HepG2 (cell line): ENCODE measurements around the gene MINDY3. TPM values are rescaled to one million over a fixed set of nuclear protein-coding genes. Genes with fewer than 3 reads are reported as not detected.

Experiments
- ATAC-seq: fragments of 200-7000 bp; cut with Tn5 transposase; 3 replicates; pipeline ENCODE4 v1.9.1; 2020; ENCODE audit warnings: mild to moderate bottlenecking, moderate library complexity
- BruUV-seq: library from RNA; stranded (reverse); fragments of 400-500 nt; replicated peaks from 2 replicates; lab custom pipeline; 2021; lab: Mats Ljungman, UMichigan
- CTCF ChIA-PET: fragments of 300-600 bp; formaldehyde crosslinking; extraction: SDS; loops from one replicate; lab custom pipeline; 2021; ENCODE audit warnings: low total read pairs, inconsistent platforms, low intra/inter-chr PET ratio; lab: Yijun Ruan, JAX
- POLR2A ChIA-PET: fragments of 350-600 bp; sonication (Branson Sonifier 250); formaldehyde crosslinking; loops from one replicate; lab custom pipeline; 2020; ENCODE audit warnings: antibody characterized with exemption, inconsistent platforms; lab: Yijun Ruan, JAX
- DNase-seq: peaks from one replicate; pipeline ENCODE4 v3.0.0-alpha.2; 2015; ENCODE audit warnings: low spot score
- FAIRE-seq: peaks from 3 replicates; lab custom pipeline; 2011; peaks lifted over from hg19 to GRCh38; lab: Jason Lieb, UNC
- H2AFZ ChIP-seq: one replicate; pipeline ENCODE4 v1.6.1; 2011; ENCODE audit warnings: low read length, inconsistent platforms
- H3K27ac ChIP-seq: fragments of 300-600 bp; 3 replicates; pipeline ENCODE4 v1.8.0; 2011; ENCODE audit warnings: mixed run types, mild to moderate bottlenecking, mixed read lengths, low read length, inconsistent platforms; ENCODE audit not compliant: insufficient read depth; ENCODE audit errors: extremely low read length
- H3K27me3 ChIP-seq, 2 experiments: fragments of 200-600 bp in 1 of 2; 2 replicates in 1 of 2; 3 replicates in 1 of 2; pipeline versions ENCODE4 v1.6.0 to v1.8.0; 2011; ENCODE audit warnings: low read length in 2 of 2, mild to moderate bottlenecking in 2 of 2, moderate library complexity in 2 of 2, inconsistent platforms in 1 of 2; ENCODE audit not compliant: insufficient read depth in 2 of 2, control insufficient read depth in 1 of 2
- H3K36me3 ChIP-seq, 2 experiments: fragments of 200-600 bp in 1 of 2; replicated peaks in 1 of 2; 2 replicates in 1 of 2; 3 replicates in 1 of 2; pipeline versions ENCODE4 v1.5.1 to v1.8.0; 2011; ENCODE audit warnings: low read length in 2 of 2, inconsistent platforms in 1 of 2; ENCODE audit not compliant: insufficient read depth in 2 of 2, control insufficient read depth in 1 of 2
- H3K4me1 ChIP-seq: 2 replicates; pipeline ENCODE4 v1.5.1; 2012; ENCODE audit warnings: low read length, inconsistent platforms; ENCODE audit not compliant: insufficient read depth
- H3K4me2 ChIP-seq: 2 replicates; pipeline ENCODE4 v1.6.0; 2011; ENCODE audit warnings: low read depth, low read length, inconsistent platforms
- H3K4me3 ChIP-seq, 3 experiments: fragments of 200-600 bp in 1 of 3; sonication (generic), shearing (Covaris generic) in 1 of 3; replicated peaks in 1 of 3; 2 replicates each; pipeline ENCODE4 v1.5.1; 2011 to 2016; ENCODE audit warnings: low read length in 3 of 3, inconsistent platforms in 2 of 3, low read depth in 2 of 3, mild to moderate bottlenecking in 2 of 3, control low read depth in 1 of 3, mixed read lengths in 1 of 3; ENCODE audit not compliant: insufficient read depth in 1 of 3
- H3K79me2 ChIP-seq: one replicate; pipeline ENCODE4 v1.6.1; 2011; ENCODE audit warnings: low read length, inconsistent platforms; ENCODE audit not compliant: insufficient read depth
- H3K9ac ChIP-seq: 2 replicates; pipeline ENCODE4 v1.6.0; 2011; ENCODE audit warnings: mild to moderate bottlenecking, low read depth, low read length, inconsistent platforms; ENCODE audit not compliant: insufficient read depth
- H3K9me3 ChIP-seq: 2 replicates; pipeline ENCODE4 v1.5.1; 2012; ENCODE audit warnings: mild to moderate bottlenecking, low read length
- H4K20me1 ChIP-seq: 2 replicates; pipeline ENCODE4 v1.6.0; 2011; ENCODE audit warnings: inconsistent platforms, mild to moderate bottlenecking, low read length, moderate library complexity; ENCODE audit not compliant: insufficient read depth
- AKAP8 ChIP-seq: sonication (generic); formaldehyde crosslinking; IDR thresholded peaks from 2 replicates; pipeline ENCODE4 v1.5.1; 2020; ENCODE audit warnings: mild to moderate bottlenecking, missing genetic modification reagents
- ATF4 ChIP-seq, 2 experiments: fragments of 450-650 bp in 1 of 2; sonication (generic) in 1 of 2; formaldehyde crosslinking; IDR thresholded peaks; 2 replicates each; pipeline versions ENCODE4 v1.5.0 to v1.8.0; 2020 to 2022; ENCODE audit warnings: mild to moderate bottlenecking in 1 of 2, missing genetic modification reagents in 1 of 2
- CHCHD3 ChIP-seq: sonication (generic); formaldehyde crosslinking; IDR thresholded peaks from 2 replicates; pipeline ENCODE4 v1.8.0; 2022; ENCODE audit warnings: mild to moderate bottlenecking, missing genetic modification reagents, moderate library complexity
- CREBL2 ChIP-seq: sonication (generic); formaldehyde crosslinking; IDR thresholded peaks from 2 replicates; pipeline ENCODE4 v1.8.1; 2023; ENCODE audit warnings: missing genetic modification reagents, mild to moderate bottlenecking, borderline replicate concordance
- DMAP1 ChIP-seq: IDR thresholded peaks from 2 replicates; pipeline ENCODE4 v1.6.1; 2016
- FOXK1 ChIP-seq: sonication (generic); formaldehyde crosslinking; IDR thresholded peaks from 2 replicates; pipeline ENCODE4 v1.4.0; 2020; ENCODE audit warnings: low read depth, missing genetic modification reagents, borderline replicate concordance
- IRF2 ChIP-seq: IDR thresholded peaks from 2 replicates; pipeline ENCODE4 v1.6.1; 2018; ENCODE audit warnings: missing genetic modification reagents, missing compliant biosample characterization
- JARID2 ChIP-seq: sonication (generic); formaldehyde crosslinking; IDR thresholded peaks from 2 replicates; pipeline ENCODE4 v1.8.1; 2023; ENCODE audit warnings: missing genetic modification reagents, inconsistent platforms; ENCODE audit not compliant: insufficient replicate concordance
- KDM6A ChIP-seq: IDR thresholded peaks from 2 replicates; pipeline ENCODE4 v1.6.1; 2016; ENCODE audit warnings: low read depth
- MYNN ChIP-seq: sonication (generic); formaldehyde crosslinking; IDR thresholded peaks from 2 replicates; pipeline ENCODE4 v1.4.0; 2020; ENCODE audit warnings: mild to moderate bottlenecking, low read depth, missing genetic modification reagents
- NCOR1 ChIP-seq: fragments of 200-600 bp; sonication (generic); IDR thresholded peaks from 2 replicates; pipeline ENCODE4 v1.7.0; 2017; ENCODE audit warnings: antibody characterized with exemption, low read length, borderline replicate concordance
- NFIC ChIP-seq: IDR thresholded peaks from 2 replicates; pipeline ENCODE4 v1.6.1; 2012; ENCODE audit warnings: mild to moderate bottlenecking, low read length, inconsistent platforms
- NPAS2 ChIP-seq: sonication (generic); formaldehyde crosslinking; IDR thresholded peaks from 2 replicates; pipeline ENCODE4 v1.8.0; 2022; ENCODE audit warnings: mild to moderate bottlenecking, missing genetic modification reagents, borderline replicate concordance
- REXO4 ChIP-seq: sonication (generic); formaldehyde crosslinking; IDR thresholded peaks from 2 replicates; pipeline ENCODE4 v1.8.0; 2022; ENCODE audit warnings: missing genetic modification reagents, mild to moderate bottlenecking, borderline replicate concordance
- ZBTB7B ChIP-seq: sonication (generic); formaldehyde crosslinking; IDR thresholded peaks from 2 replicates; pipeline ENCODE4 v1.4.0; 2020; ENCODE audit warnings: missing genetic modification reagents
- ZNF136 ChIP-seq: sonication (generic); formaldehyde crosslinking; IDR thresholded peaks from 2 replicates; pipeline ENCODE4 v1.8.1; 2022; ENCODE audit warnings: low read depth, mild to moderate bottlenecking, moderate library complexity, missing genetic modification reagents
- ZNF160 ChIP-seq: sonication (generic); formaldehyde crosslinking; IDR thresholded peaks from 2 replicates; pipeline ENCODE4 v1.8.0; 2022; ENCODE audit warnings: mild to moderate bottlenecking, inconsistent platforms, missing genetic modification reagents
- ZNF484 ChIP-seq: sonication (generic); formaldehyde crosslinking; IDR thresholded peaks from 2 replicates; pipeline ENCODE4 v1.5.1; 2020; ENCODE audit warnings: mild to moderate bottlenecking, low read depth, missing genetic modification reagents, borderline replicate concordance
- ZNF569 ChIP-seq: sonication (generic); formaldehyde crosslinking; IDR thresholded peaks from 2 replicates; pipeline ENCODE4 v1.5.0; 2020; ENCODE audit warnings: mild to moderate bottlenecking, missing genetic modification reagents, moderate library complexity, borderline replicate concordance
- ZNF577 ChIP-seq: sonication (generic); formaldehyde crosslinking; IDR thresholded peaks from 2 replicates; pipeline ENCODE4 v1.4.0; 2020; ENCODE audit warnings: mild to moderate bottlenecking, low read depth, missing genetic modification reagents, borderline replicate concordance
- WGBS: methylation state at CpG from one replicate; pipeline ENCODE4 v1.1.6; 2017; ENCODE audit warnings: low lambda C conversion rate; 5-methylcytosine and 5-hydroxymethylcytosine counted together
- in situ Hi-C: cut with HindIII; loops from 2 replicates; pipeline ENCODE4 v1.10.0; 2017; ENCODE audit warnings: low pct_unique_long_range_greater_than_20kb; ENCODE audit not compliant: extremely low pct_ligation_motif_present
- intact Hi-C: fragments of 100-400 bp; cut with micrococcal nuclease; formaldehyde crosslinking; loops from one replicate; pipeline ENCODE4 v1.10.0; 2022; ENCODE audit not compliant: unreplicated experiment
- polyA plus RNA-seq, 8 experiments: library from polyadenylated mRNA; depleted of rRNA in 3 of 8; stranded (reverse) in 7 of 8; unstranded in 1 of 8; fragments of >200 nt; fragmentation: Illumina TruSeq in 4 of 8; extraction: Trizol in 4 of 8; gene quantifications; 2 replicates each; pipeline versions ENCODE4 v1.2.1 to v1.2.3, GENCODE V29; 2011 to 2016; ENCODE audit warnings: low read depth in 4 of 8, missing spikeins in 1 of 8, mixed read lengths in 1 of 8; ENCODE audit not compliant: insufficient read depth in 1 of 8
- total RNA-seq, 5 experiments: library from RNA; depleted of rRNA; stranded (reverse); fragments of >200 nt; fragmentation: Illumina TruSeq; extraction: Trizol; gene quantifications; 2 replicates each; pipeline ENCODE4 v1.2.3, GENCODE V29; 2016; ENCODE audit warnings: low read depth in 1 of 5
- TF ChIP-seq, protein P1 (sequence below): sonication (generic); formaldehyde crosslinking; IDR thresholded peaks from 2 replicates; pipeline ENCODE4 v1.5.0; 2020; ENCODE audit warnings: missing genetic modification reagents

MINDY3 gene
- total and polyA plus RNA-seq, 2 of the 13 experiments (the other 11 are each of a cell fraction or from before 2014, with no cell fraction given) = 6.4 to 17.5 TPM

GRCh38 chr10:15836807-15837206, 23.5 kb downstream of the MINDY3 start (continued):
- TF ChIP-seq JARID2 (CRISPR knock-in tag) (no peak), NFIC (peak; percentile 45; the same call in 1 of the 2 replicates)

DNA sequence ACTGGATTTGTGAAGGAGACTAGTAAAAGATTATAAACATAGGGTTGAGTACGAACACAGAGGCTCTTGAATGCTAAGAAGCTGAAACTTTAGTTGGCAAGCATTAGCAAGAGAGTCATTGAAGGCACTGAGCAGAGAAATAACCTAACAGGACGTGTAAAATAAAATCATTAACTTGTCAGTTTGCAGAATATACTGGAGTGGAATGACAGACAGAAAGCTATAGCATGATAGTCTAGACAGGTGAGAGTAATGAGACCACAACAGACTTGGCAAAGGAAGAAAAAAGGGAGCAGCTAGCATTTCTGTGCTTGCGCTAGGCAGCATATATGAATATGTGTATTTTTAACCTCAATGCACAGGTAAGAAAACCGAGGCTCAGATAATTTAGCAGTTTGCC, 30.8 kb downstream of the MINDY3 start:
- 85% methylated on average over 4 of the region's 4 CpGs for WGBS
- CTCF ChIA-PET = no interaction called here
- FAIRE-seq = no peak

More for the DNA sequence above, 30.8 kb downstream of the MINDY3 start:
- Histone ChIP-seq H3K27ac (no peak overlapping the region), H3K27me3 (no peaks in the 10 kb centered on the region), H3K36me3 (peaks cover 0 to 20% of the 10 kb centered on the region in 2 experiments; a peak in 4 of 5 replicates), H3K4me2 (no peak overlapping the region), H3K9ac (no peak overlapping the region), H2AFZ (no peak overlapping the region), H3K4me1 (no peaks in the 10 kb centered on the region), H3K79me2 (no peaks in the 10 kb centered on the region), H3K9me3 (no peaks in the 10 kb centered on the region), H3K4me3 (no peak overlapping the region), H4K20me1 (no peaks in the 10 kb centered on the region)
- no peak for ATAC-seq
- no peak for DNase-seq
- POLR2A ChIA-PET = no interaction called here
- in situ Hi-C loops (no loop called here), intact Hi-C loops (no loop called here)
- TF ChIP-seq ZNF136 (CRISPR knock-in tag) = no peak
- TF ChIP-seq, protein P1, sequence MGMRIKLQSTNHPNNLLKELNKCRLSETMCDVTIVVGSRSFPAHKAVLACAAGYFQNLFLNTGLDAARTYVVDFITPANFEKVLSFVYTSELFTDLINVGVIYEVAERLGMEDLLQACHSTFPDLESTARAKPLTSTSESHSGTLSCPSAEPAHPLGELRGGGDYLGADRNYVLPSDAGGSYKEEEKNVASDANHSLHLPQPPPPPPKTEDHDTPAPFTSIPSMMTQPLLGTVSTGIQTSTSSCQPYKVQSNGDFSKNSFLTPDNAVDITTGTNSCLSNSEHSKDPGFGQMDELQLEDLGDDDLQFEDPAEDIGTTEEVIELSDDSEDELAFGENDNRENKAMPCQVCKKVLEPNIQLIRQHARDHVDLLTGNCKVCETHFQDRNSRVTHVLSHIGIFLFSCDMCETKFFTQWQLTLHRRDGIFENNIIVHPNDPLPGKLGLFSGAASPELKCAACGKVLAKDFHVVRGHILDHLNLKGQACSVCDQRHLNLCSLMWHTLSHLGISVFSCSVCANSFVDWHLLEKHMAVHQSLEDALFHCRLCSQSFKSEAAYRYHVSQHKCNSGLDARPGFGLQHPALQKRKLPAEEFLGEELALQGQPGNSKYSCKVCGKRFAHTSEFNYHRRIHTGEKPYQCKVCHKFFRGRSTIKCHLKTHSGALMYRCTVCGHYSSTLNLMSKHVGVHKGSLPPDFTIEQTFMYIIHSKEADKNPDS (CRISPR knock-in tag) = no peak
- no peak for TF ChIP-seq NCOR1
- no peak for TF ChIP-seq FOXK1 (CRISPR knock-in tag)
- no peak for TF ChIP-seq REXO4 (CRISPR knock-in tag)
- no peak for TF ChIP-seq DMAP1
- TF ChIP-seq CREBL2 = no peak
- TF ChIP-seq ZNF484 (CRISPR knock-in tag) = no peak
- TF ChIP-seq ZNF577 (CRISPR knock-in tag) = no peak
- no peak for TF ChIP-seq IRF2 (CRISPR knock-in tag)
- TF ChIP-seq KDM6A (CRISPR knock-in tag) = no peak
- no peak for TF ChIP-seq ZNF160 (CRISPR knock-in tag)
- TF ChIP-seq NPAS2 (CRISPR knock-in tag) = no peak
- no peak for TF ChIP-seq ZBTB7B
- TF ChIP-seq MYNN (CRISPR knock-in tag) = no peak
- TF ChIP-seq ATF4 (CRISPR knock-in tag; IDR thresholded peaks at IDR 0.05) = no peak
- TF ChIP-seq AKAP8 (CRISPR knock-in tag) = no peak
- TF ChIP-seq CHCHD3 (CRISPR knock-in tag) = no peak
- TF ChIP-seq ZNF569 = no peak
- no TSS peak for BruUV-seq
